SKM-1 treated with dmso at 0.1 percent for 144 hours (cell line): ENCODE measurements around the gene NNT.
"Not testable (repeated sequence)": the region's sequence is repeated elsewhere in the genome, so short reads cannot be mapped to it uniquely, and the experiment has no call there.

ENCODE experiments used
- DNase-seq: peaks from one replicate; lab custom pipeline; 2025; ENCODE audit not compliant: unreplicated experiment; lab: John Stamatoyannopoulos, UW

Gene NNT

DNA sequence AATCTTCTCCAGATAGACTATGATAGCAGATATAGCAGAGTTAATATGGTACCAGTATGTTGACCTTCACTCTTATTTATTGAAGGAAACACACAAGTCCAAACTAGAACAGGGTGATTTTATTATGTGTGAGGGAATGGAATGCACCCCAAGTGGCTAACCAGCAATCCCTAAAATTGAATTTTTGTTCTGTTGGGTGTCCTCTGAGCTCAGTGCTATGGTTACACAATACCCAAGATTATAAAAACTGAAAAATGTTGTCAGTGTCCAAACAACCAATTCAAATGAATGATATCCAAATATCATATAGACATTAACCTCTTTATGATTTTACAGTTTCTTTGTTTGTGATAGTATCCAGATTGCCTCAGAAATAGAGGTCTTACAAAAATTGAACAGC lies 60.9 kb downstream of the NNT start:
- no peak for DNase-seq

DNA sequence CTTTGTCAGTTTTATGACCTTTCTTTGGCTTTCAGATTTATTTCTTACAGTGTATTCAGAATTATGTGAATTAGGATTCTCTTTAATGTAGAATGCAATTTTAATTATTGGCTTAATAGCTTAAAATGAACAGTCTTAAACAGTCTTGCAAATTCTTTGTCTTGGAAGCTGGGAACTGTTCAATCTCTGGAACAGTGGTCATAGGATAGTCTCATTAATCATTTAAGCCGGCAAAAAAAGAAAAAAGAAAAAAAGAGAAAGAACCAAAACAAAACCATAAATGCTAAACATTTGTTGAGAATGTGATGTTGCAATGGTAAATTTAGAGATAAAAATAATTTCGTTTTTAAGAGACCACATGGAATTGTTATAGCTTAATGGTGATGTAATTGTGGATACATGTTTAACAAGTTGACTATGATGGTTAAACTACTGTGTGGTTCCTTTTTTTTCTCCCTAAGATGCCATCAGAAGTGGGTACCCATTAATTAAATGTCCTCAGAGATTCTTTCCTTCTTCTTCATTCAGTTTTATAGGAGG lies 61.6 kb downstream of the NNT start:
- no peak for DNase-seq

DNA sequence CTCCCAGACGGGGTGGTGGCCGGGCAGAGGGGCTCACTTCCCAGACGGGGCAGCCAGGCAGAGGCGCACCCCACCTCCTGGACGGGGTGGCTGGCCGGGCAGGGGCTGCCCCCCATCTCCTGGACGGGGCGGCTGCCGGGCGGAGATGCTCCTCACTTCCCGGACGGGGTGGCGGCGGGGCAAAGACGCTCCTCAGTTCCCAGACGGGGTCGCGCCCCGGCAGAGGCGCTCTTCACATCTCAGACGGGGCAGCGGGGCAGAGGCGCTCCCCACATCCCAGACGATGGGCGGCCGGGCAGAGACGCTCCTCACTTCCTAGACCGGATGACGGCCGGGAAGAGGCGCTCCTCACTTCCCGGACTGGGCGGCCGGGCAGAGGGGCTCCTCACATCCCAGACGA lies 62.8 kb downstream of the NNT start:
- not testable (repeated sequence) for DNase-seq

DNA sequence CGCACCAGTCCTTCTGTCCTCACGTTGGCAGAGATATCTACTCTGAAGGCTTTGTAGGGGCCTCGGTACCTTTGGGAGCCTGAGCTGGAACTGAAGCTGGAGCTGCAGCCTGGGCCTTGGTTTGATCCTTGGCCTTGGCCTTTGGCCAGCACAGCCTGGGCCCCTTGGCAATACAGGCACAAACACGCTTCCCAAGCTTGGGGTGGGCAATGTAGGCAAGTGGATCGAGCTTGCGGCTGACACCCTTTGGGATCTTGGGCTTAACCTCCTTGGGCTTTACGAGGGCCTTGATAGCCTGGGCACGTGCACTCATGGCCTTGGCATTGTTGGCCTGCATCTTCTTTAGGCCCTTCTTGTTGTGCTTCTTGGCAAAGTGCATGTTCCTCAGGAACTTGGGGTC lies 63.7 kb downstream of the NNT start:
- not testable (repeated sequence) for DNase-seq

DNA sequence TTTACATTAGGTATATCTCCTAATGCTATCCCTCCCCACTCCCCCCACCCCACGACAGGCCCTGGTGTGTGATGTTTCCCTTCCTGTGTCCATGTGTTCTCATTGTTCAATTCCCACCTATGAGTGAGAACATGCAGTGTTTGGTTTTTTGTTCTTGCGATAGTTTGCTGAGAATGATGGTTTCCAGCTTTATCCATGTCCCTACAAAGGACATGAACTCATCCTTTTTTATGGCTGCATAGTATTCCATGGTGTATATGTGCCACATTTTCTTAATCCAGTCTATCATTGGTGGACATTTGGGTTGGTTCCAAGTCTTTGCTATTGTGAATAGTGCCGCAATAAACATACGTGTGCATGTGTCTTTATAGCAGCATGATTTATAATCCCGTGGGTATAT lies 64.4 kb downstream of the NNT start:
- DNase-seq: not testable (repeated sequence)

DNA sequence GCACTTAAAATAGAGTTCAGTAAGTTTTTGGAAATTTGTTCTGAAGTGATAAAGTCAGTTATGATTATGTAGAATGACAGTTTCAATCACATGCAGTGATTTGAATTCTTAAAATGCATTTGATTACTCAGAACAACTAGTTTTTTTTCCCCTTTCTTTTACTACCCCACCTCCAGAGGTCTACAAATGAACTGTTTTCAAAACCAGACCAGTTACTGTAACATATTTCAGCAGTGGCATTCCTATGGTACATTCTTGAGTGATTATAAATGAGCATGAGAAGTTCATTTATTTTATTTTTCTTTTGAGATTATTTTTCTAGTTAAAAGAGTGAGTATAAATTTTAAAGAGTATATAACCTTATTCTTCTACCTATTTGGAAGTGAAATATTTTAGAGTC lies 71.6 kb downstream of the NNT start:
- no peak for DNase-seq

DNA sequence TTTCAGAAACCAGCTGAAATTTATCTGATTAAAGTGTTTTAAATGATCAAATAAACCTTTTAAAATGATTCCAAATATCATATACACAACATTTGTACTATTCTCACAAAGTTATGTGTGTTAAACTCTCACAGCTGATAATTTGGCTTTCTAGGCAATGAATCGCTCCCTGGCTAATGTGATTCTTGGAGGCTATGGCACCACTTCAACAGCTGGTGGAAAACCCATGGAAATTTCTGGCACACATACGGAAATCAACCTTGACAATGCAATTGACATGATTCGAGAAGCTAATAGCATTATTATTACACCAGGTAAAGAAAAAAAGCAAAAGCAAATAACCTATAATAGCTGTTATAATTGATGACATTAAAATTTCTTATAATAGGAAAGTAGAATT lies 72.4 kb downstream of the NNT start:
- no peak for DNase-seq

DNA sequence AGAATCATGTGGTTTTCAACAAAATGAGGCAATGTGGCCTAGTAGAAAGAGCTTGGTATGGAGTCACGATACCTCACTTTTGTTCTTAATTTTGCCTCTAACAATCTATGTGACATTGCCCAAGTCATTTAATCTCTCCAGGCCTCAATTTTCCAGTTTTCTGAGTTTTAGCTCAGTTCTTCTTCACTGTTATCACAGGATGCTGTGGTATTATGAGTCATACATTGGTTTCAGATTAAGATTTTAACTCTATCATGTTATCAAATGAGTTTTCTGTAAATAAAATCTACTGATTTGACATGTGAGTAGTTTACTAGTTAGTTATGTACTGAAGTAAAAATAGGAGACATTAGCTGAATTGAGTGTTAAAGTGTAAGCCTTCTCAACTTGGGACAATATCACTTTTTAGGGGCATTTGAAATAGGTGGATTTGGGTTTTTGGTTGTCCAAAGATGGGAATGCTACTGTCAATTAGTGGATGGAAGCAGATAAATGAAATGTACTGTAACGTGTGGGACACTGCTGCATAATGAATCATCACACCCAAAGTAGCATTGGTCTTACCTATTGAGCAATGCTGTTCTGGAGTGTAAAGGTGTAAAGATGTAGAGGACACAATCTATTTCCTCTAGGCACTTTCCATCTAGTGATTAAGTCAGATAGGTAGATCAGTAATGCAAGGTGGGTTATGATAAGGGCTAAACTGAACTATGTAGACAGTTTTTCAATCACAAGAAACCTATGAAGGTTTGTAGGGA lies 73.3 kb downstream of the NNT start:
- no peak for DNase-seq

DNA sequence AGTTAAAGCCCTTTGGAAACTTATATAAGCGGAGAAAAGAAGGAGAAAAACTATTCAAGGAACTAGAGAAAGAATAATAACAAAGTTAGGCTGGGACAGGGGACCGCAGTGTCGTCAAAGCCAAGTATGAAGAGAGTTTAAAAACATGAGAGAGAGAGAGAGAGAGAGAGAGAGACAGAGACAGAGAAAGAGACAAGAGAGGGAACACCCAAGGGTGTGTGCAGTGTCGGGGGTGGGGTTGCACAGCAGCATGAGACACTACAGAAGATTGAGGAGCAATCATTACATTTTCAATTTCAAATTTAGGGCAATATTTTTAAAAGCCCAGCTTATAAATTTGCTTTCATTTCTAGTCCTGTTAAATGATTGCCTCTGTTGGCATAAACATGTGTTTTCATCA lies 74.3 kb downstream of the NNT start:
- no peak for DNase-seq

DNA sequence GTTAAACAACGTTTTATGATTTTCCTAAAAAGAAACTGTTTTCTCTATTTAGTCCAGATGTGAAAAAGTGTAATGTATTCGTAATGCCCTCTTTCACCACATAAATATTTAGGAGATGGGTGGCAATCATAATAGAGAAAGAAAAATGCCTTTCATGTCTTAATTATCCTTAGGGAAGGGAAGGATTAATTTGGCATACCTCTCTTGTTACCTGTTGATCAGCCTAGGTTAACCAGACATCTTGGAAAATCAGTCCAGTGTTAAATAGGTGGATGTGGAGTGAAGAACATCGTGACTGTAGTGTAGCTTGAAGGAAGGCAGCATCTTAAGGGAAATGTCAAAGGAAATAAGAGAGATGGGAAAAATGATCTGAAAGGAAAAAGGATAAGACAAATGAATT lies 76.2 kb downstream of the NNT start:
- DNase-seq: no peak

DNA sequence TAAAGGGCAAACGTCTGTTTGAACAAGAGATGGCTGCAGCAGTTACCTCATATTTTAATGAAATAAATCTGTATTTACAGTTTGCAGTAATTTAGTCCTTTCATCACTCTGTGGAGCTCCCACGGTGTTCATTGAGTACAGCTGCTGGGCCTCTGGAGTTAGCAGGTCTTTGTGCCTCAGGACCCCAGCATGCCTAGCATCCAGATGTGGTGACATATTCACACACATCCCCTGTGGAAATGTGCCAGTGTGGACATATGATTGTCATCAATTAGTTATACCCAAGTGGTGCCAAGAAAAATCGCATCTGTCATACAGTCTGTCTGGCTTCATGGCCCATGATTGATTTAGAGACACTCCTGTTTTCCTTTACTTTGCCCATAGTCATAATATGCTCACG lies 77.3 kb downstream of the NNT start:
- DNase-seq: no peak

DNA sequence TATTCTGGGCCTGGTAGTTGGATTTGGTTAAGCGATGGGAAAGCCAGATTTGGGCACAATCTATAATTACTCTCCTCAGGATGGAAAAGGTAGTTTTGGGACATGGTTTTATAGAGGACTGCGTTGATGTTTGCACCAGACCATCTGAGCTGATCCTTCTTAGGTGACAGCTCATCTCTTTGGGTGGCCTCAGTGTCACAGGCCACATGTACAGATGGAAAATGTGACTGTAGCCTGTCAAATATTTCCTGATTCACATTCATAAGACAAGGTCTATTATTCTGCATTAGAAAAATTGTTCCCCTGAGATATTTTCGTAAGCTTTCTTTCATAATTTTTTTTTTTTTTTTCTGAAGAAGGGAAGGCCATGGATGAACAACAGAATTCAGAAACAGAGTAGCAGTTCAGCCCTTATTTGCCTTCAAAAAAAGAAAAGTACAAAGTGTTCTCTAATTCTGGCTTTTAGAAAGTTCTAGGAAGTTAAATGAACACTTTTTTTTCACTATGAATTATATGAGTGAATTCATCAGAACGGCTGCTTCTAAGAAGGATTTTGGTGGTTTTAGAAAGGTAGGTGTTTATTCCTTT lies 81.0 kb downstream of the NNT start:
- DNase-seq: no peak

DNA sequence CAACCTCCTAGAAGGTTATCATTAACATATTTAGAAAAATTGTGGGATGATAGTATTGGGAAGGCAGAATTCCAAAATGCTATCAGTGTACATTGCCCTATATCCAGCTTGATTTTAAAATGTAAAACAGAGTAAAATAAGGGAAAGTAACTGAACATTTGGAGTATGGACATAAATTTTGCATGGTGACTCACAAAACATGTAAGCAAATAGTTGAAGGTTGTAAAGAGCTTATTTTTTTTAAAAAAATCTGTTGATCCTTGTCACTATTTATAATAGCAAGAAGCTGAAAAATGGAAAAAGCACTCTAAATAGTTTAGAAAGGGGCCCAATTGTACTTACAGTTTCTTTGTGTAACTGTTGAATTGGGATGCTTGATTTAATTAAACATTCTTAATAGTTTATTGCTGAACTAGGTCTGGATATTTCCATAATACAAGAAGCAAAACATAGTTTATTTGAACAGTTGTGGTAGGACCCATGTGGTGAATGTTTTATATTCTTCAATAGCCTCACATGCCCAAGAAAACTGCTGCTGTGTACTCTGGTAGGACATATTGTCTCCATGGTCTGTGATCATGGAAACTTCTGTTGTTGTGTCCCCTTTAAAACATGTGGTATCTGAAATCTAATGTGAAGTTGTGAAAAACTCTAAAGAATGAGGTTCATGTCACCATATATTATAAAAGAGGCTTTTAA lies 82.4 kb downstream of the NNT start:
- DNase-seq: no peak

DNA sequence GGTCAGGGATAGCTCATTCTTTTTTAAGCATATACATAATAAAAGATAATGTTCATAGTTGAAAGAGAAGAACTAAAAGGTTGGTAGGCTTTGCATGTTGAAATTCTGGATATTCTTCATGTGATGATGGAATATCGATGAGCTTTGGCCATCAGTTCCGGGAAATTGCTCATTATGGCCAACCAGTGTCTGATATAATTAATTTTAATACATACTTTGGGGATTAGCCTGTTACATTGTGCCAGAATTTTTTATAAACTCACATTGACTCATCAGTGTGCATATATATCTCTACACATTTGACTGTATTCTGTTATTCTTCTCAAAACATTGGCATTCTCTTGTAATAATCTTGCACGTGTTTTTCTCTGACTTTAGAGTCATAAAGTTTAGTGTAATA lies 84.3 kb downstream of the NNT start:
- no peak for DNase-seq

DNA sequence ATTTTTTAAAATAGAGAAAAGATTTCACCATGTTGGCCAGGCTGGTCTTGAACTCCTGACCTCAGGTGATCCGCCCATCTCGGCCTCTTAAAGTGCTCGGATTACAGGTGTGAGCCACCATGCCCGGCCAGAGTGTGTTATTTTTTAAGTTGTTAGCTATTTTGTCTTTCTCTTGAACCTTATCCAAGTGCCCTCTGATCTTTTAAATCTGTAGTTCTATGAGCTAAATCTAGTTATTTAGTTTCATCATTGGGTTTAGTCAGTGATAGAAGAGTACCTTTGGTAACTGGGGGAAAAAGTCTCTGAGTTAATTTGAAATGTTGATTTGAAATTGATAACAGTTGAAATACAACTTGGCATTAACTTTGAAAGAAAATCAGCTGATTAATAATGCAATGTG lies 88.3 kb downstream of the NNT start:
- DNase-seq: no peak

DNA sequence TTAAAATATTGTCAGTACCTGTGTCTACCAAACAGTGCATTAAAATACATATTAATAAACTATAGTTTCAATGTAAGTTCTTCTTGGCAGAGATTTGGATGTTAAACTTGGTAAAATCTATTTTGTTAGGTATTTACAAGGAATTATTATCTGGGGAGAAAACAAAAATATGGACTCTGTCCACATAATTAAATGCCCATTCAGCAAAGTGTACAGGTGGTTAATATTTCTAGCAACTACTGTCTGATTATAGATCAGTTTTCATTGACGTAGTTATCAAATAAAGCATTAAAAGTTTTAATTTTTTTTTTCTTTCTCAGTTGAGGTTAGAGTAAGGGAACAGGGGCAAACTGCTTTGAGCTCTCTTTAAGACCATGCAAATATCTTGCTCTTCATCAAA lies 88.9 kb downstream of the NNT start:
- DNase-seq: no peak

DNA sequence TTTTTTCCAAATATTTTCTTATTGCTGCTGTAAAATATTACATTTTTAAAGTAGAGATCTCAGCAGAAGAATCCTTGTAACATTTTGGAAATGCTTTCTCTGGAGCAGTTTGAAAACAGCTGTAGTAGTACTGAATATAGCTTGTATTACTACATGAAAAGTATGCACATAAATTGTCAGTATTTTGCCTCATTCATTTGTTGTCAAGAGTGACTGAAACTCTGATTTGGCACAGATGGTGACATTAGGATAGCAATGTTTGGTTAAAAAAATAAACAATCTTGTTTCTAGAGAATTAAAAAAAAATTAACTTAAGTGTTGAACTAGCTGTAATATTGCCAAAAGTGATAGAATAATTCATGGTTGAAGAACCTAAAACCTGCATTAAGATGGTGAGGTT lies 90.4 kb downstream of the NNT start:
- DNase-seq: no peak

DNA sequence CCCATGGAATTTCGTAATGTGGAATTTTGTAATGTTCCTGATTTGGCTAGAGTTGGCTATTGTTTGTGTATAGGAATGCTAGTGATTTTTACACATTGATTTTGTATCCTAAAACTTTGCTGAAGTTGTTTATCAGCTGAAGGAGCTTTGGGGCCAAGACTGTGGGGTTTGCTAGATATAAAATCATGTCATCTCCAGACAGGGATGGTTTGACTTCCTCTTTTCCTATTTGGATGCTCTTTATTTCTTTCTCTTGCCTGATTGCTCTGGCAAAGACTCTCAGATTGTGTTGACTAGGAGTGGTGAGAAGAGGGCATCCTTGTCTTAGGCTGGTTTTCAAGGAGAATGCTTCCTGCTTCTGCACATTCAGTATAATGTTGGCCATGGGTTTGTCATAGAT lies 91.0 kb downstream of the NNT start:
- no peak for DNase-seq

DNA sequence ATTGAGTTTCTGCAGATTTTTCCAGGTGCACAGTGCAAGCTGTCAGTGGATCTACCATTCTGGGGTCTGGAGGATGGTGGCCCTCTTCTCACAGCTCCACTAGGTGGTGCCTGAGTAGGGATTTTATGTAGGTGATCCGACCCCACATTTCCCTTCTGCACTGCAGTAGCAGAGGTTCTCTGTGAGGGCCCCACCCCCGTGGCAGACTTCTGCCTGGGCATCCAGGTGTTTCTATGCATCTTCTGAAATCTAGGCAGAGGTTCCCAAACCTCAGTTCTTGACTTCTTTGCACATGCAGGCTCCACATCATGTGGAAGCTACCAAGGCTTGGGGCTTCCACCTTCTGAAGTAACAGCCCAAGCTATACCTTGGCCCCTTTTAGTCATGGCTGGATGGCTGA lies 93.5 kb downstream of the NNT start:
- DNase-seq: not testable (repeated sequence)

DNA sequence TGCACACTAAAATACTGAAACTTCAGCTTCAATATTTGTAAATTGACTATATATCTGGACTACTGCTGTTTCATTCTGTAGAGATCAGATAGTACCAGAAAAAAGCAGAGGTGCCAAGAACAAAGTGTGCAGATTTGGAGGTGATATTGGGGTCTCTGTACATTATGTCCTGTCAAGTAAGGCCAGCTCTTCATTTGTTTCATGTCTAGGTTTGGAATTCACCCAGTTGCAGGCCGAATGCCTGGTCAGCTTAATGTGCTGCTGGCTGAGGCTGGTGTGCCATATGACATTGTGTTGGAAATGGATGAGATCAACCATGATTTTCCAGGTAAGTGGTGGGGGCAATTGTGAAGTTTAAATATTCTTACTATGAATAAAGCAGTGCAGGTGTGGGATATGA lies 96.9 kb downstream of the NNT start:
- DNase-seq: no peak

DNA sequence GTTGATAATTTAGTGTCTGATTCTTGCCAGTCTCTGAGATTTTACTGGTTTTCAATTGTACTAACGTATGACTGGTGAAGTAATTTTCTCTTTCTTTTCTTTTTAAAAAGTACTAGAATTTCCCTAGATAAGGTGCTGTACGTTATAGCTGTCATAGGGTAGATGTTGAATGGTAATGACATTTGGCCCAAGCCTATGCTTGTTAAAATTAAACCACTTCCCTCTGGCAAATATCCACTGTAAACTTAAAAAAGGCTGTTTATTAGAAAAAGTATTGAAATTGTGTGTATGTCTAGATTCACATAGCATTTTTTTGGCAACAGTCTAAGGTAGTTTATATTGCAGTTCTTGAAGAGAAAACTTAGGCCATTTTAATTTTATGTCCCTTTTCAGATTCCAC lies 97.6 kb downstream of the NNT start:
- no peak for DNase-seq

DNA sequence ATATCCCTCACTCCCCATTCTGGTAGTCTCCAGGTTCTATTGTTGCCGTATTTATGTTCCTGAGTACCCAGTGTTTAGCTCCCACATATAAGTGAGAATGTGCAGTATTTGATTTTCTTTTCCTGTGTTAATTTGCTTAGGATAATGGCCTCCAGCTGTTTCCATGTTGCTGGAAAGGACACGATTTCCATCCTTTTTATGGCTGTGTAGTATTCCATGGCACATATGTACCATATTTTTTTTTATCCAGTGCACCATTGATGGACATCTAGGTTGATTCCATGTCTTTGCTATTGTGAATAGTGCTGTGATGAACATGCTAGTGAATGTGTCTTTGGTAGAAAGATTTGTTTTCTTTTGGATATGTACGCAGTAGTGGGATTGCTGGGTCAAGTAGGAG lies 98.2 kb downstream of the NNT start:
- DNase-seq: no peak
